Type B pancreatic cell (in vitro differentiated cells): ENCODE data around the gene OR10G3. TPM values are rescaled to one million over a fixed set of nuclear protein-coding genes. Genes with fewer than 3 reads are reported as not detected.

Source experiments
- DNase-seq: peaks from one replicate; pipeline ENCODE4 v3.0.0; 2021; ENCODE audit warnings: mixed read lengths; ENCODE audit not compliant: unreplicated experiment; ENCODE audit errors: extremely low spot score
- H3K27ac Mint-ChIP-seq: 2 replicates; pipeline ENCODE4 v1.8.0; 2021; ENCODE audit warnings: mild to moderate bottlenecking, mixed read lengths
- H3K27me3 Mint-ChIP-seq: 2 replicates; pipeline ENCODE4 v1.8.0; 2021; ENCODE audit warnings: mixed read lengths
- H3K36me3 Mint-ChIP-seq: 2 replicates; pipeline ENCODE4 v1.8.0; 2021; ENCODE audit warnings: mixed read lengths
- H3K4me1 Mint-ChIP-seq: one replicate; pipeline ENCODE4 v1.8.0; 2021; ENCODE audit warnings: mixed read lengths; ENCODE audit not compliant: unreplicated experiment
- H3K4me3 Mint-ChIP-seq: 2 replicates; pipeline ENCODE4 v1.8.0; 2021; ENCODE audit warnings: mild to moderate bottlenecking, mixed read lengths
- H3K9me3 Mint-ChIP-seq: 2 replicates; pipeline ENCODE4 v1.8.0; 2021; ENCODE audit warnings: mixed read lengths
- CTCF ChIP-seq: fragments of 200-600 bp; sonication (generic); conservative IDR thresholded peaks from 2 replicates; pipeline ENCODE4 v1.5.0; 2021; ENCODE audit warnings: antibody characterized with exemption, mild to moderate bottlenecking
- total RNA-seq: library from RNA; stranded (reverse); gene quantifications from 2 replicates; pipeline ENCODE4 v1.2.1, GENCODE V29; 2021; ENCODE audit warnings: low replicate concordance

OR10G3 gene
- total RNA-seq, 1 donor from 2014 or later: not detected

GRCh38 chr14:21520767-21521166 is 59.1 kb downstream of the OR10G3 start:
- Mint-ChIP-seq H3K4me1 (peaks cover 13% of the 10 kb centered on the region), H3K4me3 (no peak overlapping the region), H3K27me3 (no peaks in the 10 kb centered on the region), H3K27ac (no peak overlapping the region), H3K9me3 (no peaks in the 10 kb centered on the region), H3K36me3 (peaks cover 17% of the 10 kb centered on the region)
- TF ChIP-seq CTCF: no peak
- DNase-seq: no peak

GRCh38 chr14:21518725-21519124 is 61.2 kb downstream of the OR10G3 start:
- no peaks in the 10 kb centered on the region for H3K27me3 Mint-ChIP-seq
- DNase-seq: no peak
- H3K27ac Mint-ChIP-seq: no peak overlapping the region
- H3K4me1 Mint-ChIP-seq: peaks cover 8% of the 10 kb centered on the region
- peaks cover 17% of the 10 kb centered on the region for H3K36me3 Mint-ChIP-seq
- TF ChIP-seq CTCF: no peak
- H3K9me3 Mint-ChIP-seq: no peaks in the 10 kb centered on the region
- H3K4me3 Mint-ChIP-seq: no peak overlapping the region

Other genes starting within 250 kb of the OR10G3 start
- 74.2 and 122 TPM in 2 replicates for gene SUPT16H, start 196.1 kb downstream of the OR10G3 start, total RNA-seq
- gene CHD8, start 124.0 kb downstream of the OR10G3 start, total RNA-seq: 90.4 and 112 TPM in 2 replicates
- gene RAB2B, start 103.1 kb downstream of the OR10G3 start, total RNA-seq: 20.7 and 29.4 TPM in 2 replicates
- gene TOX4, start 102.9 kb downstream of the OR10G3 start, total RNA-seq: 73.8 and 75.4 TPM in 2 replicates
- gene METTL3, start 68.7 kb downstream of the OR10G3 start, total RNA-seq: 50.2 and 68.6 TPM in 2 replicates
- 16.2 and 75.8 TPM in 2 replicates for gene SALL2, start 53.7 kb downstream of the OR10G3 start, total RNA-seq
- not detected in 2 replicates for gene OR10G2, start 54.9 kb upstream of the OR10G3 start, total RNA-seq
- not detected in 2 replicates for gene OR4E2, start 73.8 kb upstream of the OR10G3 start, total RNA-seq
- not detected in 2 replicates for gene OR4E1, start 93.7 kb upstream of the OR10G3 start, total RNA-seq